Sigmoid colon (tissue), 7 donors: ENCODE data around the gene ALDH6A1. TPM values are rescaled to one million over a fixed set of nuclear protein-coding genes. Genes with fewer than 3 reads are reported as not detected.

Experiments
- DNase-seq: peaks from one replicate; pipeline ENCODE4 v3.0.0-alpha.2; 2019
- H3K27ac ChIP-seq, 4 donors: fragments of 200-600 bp; sonication (generic); one replicate each; pipeline ENCODE4 v1.5.1; 2016 to 2019; ENCODE audit warnings: mild to moderate bottlenecking in 1 of 4
- H3K27me3 ChIP-seq, 3 donors: fragments of 200-600 bp; sonication (generic); one replicate each; pipeline ENCODE4 v1.5.1; 2019; ENCODE audit warnings: mild to moderate bottlenecking in 1 of 3
- H3K36me3 ChIP-seq, 4 donors: fragments of 200-600 bp; sonication (generic); one replicate each; pipeline ENCODE4 v1.5.1; 2016 to 2019
- H3K4me1 ChIP-seq, 4 donors: fragments of 200-600 bp; sonication (generic); one replicate each; pipeline ENCODE4 v1.5.1; 2017 to 2019
- H3K4me3 ChIP-seq, 4 donors: fragments of 200-600 bp; sonication (generic); one replicate each; pipeline ENCODE4 v1.5.1; 2017 to 2019; ENCODE audit warnings: mild to moderate bottlenecking in 2 of 4, moderate library complexity in 1 of 4
- H3K9me3 ChIP-seq, 4 donors: fragments of 200-600 bp in 3 of 4; sonication (generic) in 3 of 4; one replicate each; pipeline versions ENCODE4 v1.5.1 to v1.6.1; 2013 to 2019
- EP300 ChIP-seq, 4 donors: sonication (generic); formaldehyde crosslinking; IDR thresholded peaks; one replicate each; pipeline ENCODE4 v1.6.1; 2017; ENCODE audit warnings: antibody characterized with exemption in 4 of 4
- POLR2A ChIP-seq, 2 donors: fragments of 450-650 bp; IDR thresholded peaks; one replicate each; pipeline ENCODE4 v1.6.1; 2016; ENCODE audit warnings: antibody characterized with exemption in 2 of 2, mild to moderate bottlenecking in 2 of 2, moderate library complexity in 2 of 2
- POLR2AphosphoS5 ChIP-seq, 4 donors: sonication (generic); formaldehyde crosslinking; IDR thresholded peaks; one replicate each; pipeline ENCODE4 v1.6.1; 2017; ENCODE audit warnings: antibody characterized with exemption in 4 of 4
- WGBS, 2 donors: extraction: QIAGEN DNeasy Blood & Tissue Kit; methylation state at CpG; one replicate each; pipeline ENCODE4 v1.1.7; 2013; 5-methylcytosine and 5-hydroxymethylcytosine counted together
- intact Hi-C: fragments of 100-400 bp; cut with DNase I; formaldehyde crosslinking; loops from one replicate; pipeline ENCODE4 v1.15.1; 2023
- polyA plus RNA-seq, 3 donors: library from polyadenylated mRNA; stranded (reverse); fragments of 200-250 nt; gene quantifications; one replicate each; pipeline ENCODE4 v1.2.3, GENCODE V29; 2013
- total RNA-seq, 4 donors: library from RNA; depleted of rRNA; stranded (reverse); fragments of >200 nt; gene quantifications; one replicate each; pipeline ENCODE4 v1.1.0, GENCODE V29; 2016
- TF ChIP-seq, protein P1 (sequence below), 4 experiments: fragments of 450-650 bp in 3 of 4; fragments of 200-600 bp in 1 of 4; IDR thresholded peaks; one replicate each; pipeline ENCODE4 v1.5.1; 2016 to 2019; ENCODE audit warnings: antibody characterized with exemption in 4 of 4, mild to moderate bottlenecking in 3 of 4, moderate library complexity in 2 of 4
- donor health status: healthy with polysubstance abuse.
- donor health status: Bipolar disorder and iron deficiency.
- donor health status: healthy.

ALDH6A1 gene
- total and polyA plus RNA-seq, 7 donors = 9.6 to 33.5 (median 19.9) TPM

DNA sequence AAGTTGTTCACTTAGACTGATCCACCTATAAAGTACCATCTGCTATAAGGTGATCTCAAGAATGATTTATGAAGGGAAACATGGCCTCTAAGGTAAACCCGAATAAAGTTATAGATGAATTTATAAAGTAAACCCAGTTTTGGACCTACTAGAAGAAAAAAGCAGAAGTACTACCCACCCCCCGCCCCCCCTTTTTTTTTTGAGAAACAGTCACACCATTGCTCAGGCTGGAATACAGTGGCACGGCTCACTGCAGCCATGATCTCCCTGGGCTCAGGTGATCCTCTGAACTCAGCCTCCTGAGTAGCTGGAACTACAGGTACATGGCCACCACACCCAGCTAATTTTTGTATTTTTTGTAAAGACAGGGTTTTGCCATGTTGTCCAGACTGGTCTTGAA lies 69.1 kb downstream of the ALDH6A1 start:
- H3K4me3 ChIP-seq = no peak overlapping the region
- peaks cover 0 to 18% (median 14%) of the 10 kb centered on the region in 4 donors for H3K4me1 ChIP-seq
- 66 to 78% methylated on average over 3 of the region's 3 CpGs for WGBS, 2 donors
- no peaks in the 10 kb centered on the region for H3K27me3 ChIP-seq
- H3K9me3 ChIP-seq = no peaks in the 10 kb centered on the region
- intact Hi-C loops = loop anchor here (10.0 kb wide), 1 partner anchor 130 kb away; the partner anchor contains the start of gene ZNF410
- TF ChIP-seq, protein P1, sequence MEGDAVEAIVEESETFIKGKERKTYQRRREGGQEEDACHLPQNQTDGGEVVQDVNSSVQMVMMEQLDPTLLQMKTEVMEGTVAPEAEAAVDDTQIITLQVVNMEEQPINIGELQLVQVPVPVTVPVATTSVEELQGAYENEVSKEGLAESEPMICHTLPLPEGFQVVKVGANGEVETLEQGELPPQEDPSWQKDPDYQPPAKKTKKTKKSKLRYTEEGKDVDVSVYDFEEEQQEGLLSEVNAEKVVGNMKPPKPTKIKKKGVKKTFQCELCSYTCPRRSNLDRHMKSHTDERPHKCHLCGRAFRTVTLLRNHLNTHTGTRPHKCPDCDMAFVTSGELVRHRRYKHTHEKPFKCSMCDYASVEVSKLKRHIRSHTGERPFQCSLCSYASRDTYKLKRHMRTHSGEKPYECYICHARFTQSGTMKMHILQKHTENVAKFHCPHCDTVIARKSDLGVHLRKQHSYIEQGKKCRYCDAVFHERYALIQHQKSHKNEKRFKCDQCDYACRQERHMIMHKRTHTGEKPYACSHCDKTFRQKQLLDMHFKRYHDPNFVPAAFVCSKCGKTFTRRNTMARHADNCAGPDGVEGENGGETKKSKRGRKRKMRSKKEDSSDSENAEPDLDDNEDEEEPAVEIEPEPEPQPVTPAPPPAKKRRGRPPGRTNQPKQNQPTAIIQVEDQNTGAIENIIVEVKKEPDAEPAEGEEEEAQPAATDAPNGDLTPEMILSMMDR (IDR thresholded peaks at IDR 0.05) = no peak
- TF ChIP-seq POLR2A (IDR thresholded peaks at IDR 0.05) = no peak
- DNase-seq = no peak
- no peaks in the 10 kb centered on the region for H3K36me3 ChIP-seq
- H3K27ac ChIP-seq = no peak overlapping the region

DNA sequence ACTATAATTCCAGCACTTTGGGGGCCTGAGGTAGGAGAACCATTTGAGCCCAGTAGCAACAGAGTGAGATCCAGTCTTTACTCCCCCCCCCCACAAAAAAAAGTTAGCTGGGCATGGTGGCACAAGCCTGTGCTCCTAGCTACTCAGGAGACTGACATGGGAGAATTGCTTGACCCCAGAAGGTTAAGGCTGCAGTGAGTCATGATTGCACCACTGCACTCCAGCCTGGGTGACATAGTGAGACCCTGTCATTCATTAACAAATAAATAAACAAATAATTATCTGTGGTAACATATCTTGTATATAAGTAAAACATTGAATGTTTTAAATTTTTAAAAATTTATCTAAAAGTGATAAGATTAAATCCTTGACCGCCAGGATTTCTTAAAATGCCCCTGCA lies 70.0 kb downstream of the ALDH6A1 start:
- H3K4me3 ChIP-seq = no peak overlapping the region
- no peaks in the 10 kb centered on the region for H3K27me3 ChIP-seq
- TF ChIP-seq, protein P1 (IDR thresholded peaks at IDR 0.05) = no peak
- TF ChIP-seq POLR2AphosphoS5 (IDR thresholded peaks at IDR 0.05) (no peak), POLR2A (IDR thresholded peaks at IDR 0.05) (no peak), EP300 (IDR thresholded peaks at IDR 0.05) (no peak)
- H3K36me3 ChIP-seq = peaks cover 0 to 9% (median 0%) of the 10 kb centered on the region in 4 donors
- no peak for DNase-seq
- WGBS, 2 donors = 86 to 97% methylated on average over 1 of the region's 1 CpG
- no peak overlapping the region for H3K27ac ChIP-seq
- no peaks in the 10 kb centered on the region for H3K9me3 ChIP-seq
- intact Hi-C loops = loop anchor here (10.0 kb wide), 1 partner anchor 129 kb away; the partner anchor contains the start of gene ZNF410
- peaks cover 0 to 9% (median 7%) of the 10 kb centered on the region in 4 donors for H3K4me1 ChIP-seq

DNA sequence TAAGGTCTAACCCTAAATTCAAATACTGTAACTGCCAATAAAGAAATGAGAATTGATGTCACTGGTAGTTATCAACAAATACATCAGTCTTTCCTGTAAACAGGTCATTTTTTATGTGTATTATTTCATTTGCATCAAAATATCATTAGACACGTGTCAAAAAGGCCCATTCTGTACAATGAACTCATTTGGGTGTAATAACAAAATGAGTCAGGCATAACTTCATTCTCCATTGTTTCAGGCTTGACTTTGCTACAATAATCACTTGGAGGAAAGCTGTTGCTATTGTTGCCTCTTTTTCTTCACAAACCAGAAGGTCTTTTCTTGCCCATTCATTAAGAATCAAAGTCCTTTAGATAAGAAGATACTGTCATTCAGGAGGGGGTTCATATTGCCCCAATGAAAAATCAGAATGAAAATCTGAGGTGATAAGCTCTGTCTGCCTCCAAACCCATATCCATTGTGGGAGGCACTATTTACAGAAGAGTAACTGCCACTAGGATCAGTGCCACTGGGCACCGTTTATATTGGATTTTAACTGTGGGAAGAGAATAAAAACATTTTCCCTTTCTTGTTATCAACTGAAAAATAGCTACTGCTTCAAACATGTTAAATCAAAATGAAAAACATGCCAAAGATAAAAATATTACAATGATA lies 75.3 kb downstream of the ALDH6A1 start:
- no peak overlapping the region for H3K4me3 ChIP-seq
- no peaks in the 10 kb centered on the region for H3K4me1 ChIP-seq
- no peaks in the 10 kb centered on the region for H3K27me3 ChIP-seq
- peaks cover 0 to 27% (median 6%) of the 10 kb centered on the region in 4 donors for H3K36me3 ChIP-seq
- no peaks in the 10 kb centered on the region for H3K9me3 ChIP-seq
- no peak for DNase-seq
- intact Hi-C loops = no loop called here
- 44 to 69% methylated on average over 2 of the region's 2 CpGs for WGBS, 2 donors
- TF ChIP-seq, protein P1 (IDR thresholded peaks at IDR 0.05) = no peak
- TF ChIP-seq POLR2AphosphoS5 (IDR thresholded peaks at IDR 0.05) (no peak), POLR2A (IDR thresholded peaks at IDR 0.05) (no peak), EP300 (IDR thresholded peaks at IDR 0.05) (no peak)
- H3K27ac ChIP-seq = no peak overlapping the region

Other genes with a start within 250 kb of the ALDH6A1 start
- gene PTGR2, start 232.6 kb downstream of the ALDH6A1 start, total RNA-seq = 10 to 100 TPM in 1 of 4 donors, 1 to 10 TPM in 3; 5.0 to 11.4 (median 6.3) TPM
- gene PTGR2, start 232.6 kb downstream of the ALDH6A1 start, polyA plus RNA-seq = 1 to 10 TPM; 6.4 to 9.0 (median 6.6) TPM
- gene ZNF410, start 197.6 kb downstream of the ALDH6A1 start, total RNA-seq = 10 to 100 TPM; 45.1 to 67.8 (median 53.8) TPM
- gene ZNF410, start 197.6 kb downstream of the ALDH6A1 start, polyA plus RNA-seq = 10 to 100 TPM; 33.3 to 37.8 (median 35.4) TPM
- gene FAM161B, start 134.4 kb downstream of the ALDH6A1 start, total RNA-seq = 1 to 10 TPM; 3.8 to 5.3 (median 4.5) TPM
- 1 to 10 TPM; 2.5 to 4.8 (median 2.5) TPM for gene FAM161B, start 134.4 kb downstream of the ALDH6A1 start, polyA plus RNA-seq
- gene COQ6, start 134.2 kb downstream of the ALDH6A1 start, total RNA-seq = 10 to 100 TPM; 23.8 to 31.6 (median 30.6) TPM
- 10 to 100 TPM; 12.6 to 21.0 (median 16.6) TPM for gene COQ6, start 134.2 kb downstream of the ALDH6A1 start, polyA plus RNA-seq
- 10 to 100 TPM in 1 of 4 donors, 1 to 10 TPM in 3; 8.0 to 11.1 (median 8.7) TPM for gene ENTPD5, start 65.2 kb downstream of the ALDH6A1 start, total RNA-seq
- gene ENTPD5, start 65.2 kb downstream of the ALDH6A1 start, polyA plus RNA-seq = 10 to 100 TPM; 23.4 to 35.5 (median 33.8) TPM
- gene BBOF1, start 65.1 kb downstream of the ALDH6A1 start, total RNA-seq = 10 to 100 TPM in 2 of 4 donors, 1 to 10 TPM in 2; 8.9 to 13.6 (median 11.6) TPM
- gene BBOF1, start 65.1 kb downstream of the ALDH6A1 start, polyA plus RNA-seq = 1 to 10 TPM; 2.5 to 7.2 (median 6.6) TPM
- 10 to 100 TPM in 2 of 4 donors, 1 to 10 TPM in 2; 9.1 to 11.1 (median 10.3) TPM for gene LIN52, start 503 bp upstream of the ALDH6A1 start, total RNA-seq
- gene LIN52, start 503 bp upstream of the ALDH6A1 start, polyA plus RNA-seq = 1 to 10 TPM; 3.7 to 6.0 (median 4.2) TPM
- gene VSX2, start 155.0 kb upstream of the ALDH6A1 start, total RNA-seq = not detected
- under 1 TPM in 1 of 3 donors, not detected in 2; 0.04 TPM for gene VSX2, start 155.0 kb upstream of the ALDH6A1 start, polyA plus RNA-seq
- gene ABCD4, start 218.5 kb upstream of the ALDH6A1 start, total RNA-seq = 10 to 100 TPM; 27.6 to 50.1 (median 31.3) TPM
- 10 to 100 TPM; 13.6 to 37.7 (median 18.0) TPM for gene ABCD4, start 218.5 kb upstream of the ALDH6A1 start, polyA plus RNA-seq